Activated T-cell treated with anti-CD3 and anti-CD28 coated beads for 4 hours (primary cell): Measurements from ENCODE around the gene CDH13.

Experiments used
- DNase-seq: peaks from one replicate; pipeline ENCODE4 v3.0.0-alpha.2; 2020

Gene CDH13

GRCh38 chr16:83602761-83603722 lies 976.3 kb downstream of the CDH13 start:
- no peak for DNase-seq

- DNase-seq: no peak
Measured at GRCh38 chr16:83603723-83604570, 977.2 kb downstream of the CDH13 start.

DNA sequence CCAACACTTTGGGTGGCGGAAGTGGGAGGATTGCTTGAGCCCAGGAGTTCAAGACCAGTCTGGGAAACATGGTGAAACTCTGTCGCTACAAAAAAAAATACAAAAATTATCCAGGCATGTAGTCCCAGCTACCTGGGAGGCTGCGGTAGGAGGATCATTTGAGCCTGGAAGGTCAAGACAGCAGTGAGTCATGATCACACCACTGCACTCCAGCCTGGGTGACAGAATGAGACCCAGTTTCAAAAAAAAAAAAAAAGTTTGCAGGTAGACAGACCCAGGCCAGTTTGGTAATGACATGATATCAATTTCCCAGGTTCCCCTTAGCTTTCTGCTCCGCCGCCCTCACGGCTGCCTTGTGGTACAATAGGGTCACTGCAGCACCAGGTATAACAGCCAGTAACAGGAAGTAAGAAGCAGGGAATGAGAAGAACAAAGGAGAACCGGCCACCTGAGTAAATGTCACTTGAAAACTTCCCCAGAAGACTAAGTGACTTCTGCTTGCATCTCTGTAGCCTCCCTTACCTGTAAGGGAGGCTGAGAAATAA lies 979.8 kb downstream of the CDH13 start:
- no peak for DNase-seq

GRCh38 chr16:83609178-83609577 lies 982.4 kb downstream of the CDH13 start:
- no peak for DNase-seq

DNA sequence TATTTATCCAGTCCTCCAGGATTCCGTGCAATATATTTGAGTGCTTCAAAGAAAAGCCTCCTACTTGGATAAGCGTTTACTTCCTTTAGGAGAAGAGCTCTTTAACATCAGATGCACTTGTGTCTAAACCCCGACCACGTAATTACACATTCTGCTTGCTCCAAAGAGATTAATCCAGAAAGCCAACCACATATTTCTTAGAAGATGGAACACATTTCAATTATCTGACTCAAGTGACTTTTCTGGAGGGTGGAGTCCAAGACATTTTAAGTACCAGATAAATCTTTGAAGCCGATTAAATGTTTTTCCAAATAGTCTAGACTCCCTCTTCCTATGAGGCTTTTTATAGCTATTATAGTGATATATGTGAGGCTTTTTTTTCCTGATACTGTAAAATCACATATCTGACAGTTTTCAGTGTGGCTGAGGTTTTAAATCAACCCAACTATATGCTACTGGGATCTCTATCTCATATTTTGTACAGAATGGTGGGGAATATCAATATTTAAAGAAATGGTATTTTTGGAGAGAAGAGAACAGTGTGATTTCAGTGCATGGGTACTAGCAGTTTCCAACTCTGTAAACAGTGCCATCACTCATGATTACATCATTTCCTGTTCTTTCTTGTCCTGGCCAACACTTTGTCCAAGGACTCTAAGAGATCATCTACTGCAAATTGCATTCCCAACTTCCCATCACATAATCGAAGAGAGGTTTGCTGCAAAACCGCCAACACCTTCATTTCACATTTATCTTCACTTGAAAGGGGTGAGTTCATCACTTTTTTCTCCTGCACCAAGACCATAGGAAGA lies 988.6 kb downstream of the CDH13 start:
- DNase-seq: no peak

GRCh38 chr16:83615953-83616350 lies 989.2 kb downstream of the CDH13 start:
- no peak for DNase-seq

- DNase-seq: no peak
Measured at GRCh38 chr16:83619381-83620150, 992.8 kb downstream of the CDH13 start.

DNA sequence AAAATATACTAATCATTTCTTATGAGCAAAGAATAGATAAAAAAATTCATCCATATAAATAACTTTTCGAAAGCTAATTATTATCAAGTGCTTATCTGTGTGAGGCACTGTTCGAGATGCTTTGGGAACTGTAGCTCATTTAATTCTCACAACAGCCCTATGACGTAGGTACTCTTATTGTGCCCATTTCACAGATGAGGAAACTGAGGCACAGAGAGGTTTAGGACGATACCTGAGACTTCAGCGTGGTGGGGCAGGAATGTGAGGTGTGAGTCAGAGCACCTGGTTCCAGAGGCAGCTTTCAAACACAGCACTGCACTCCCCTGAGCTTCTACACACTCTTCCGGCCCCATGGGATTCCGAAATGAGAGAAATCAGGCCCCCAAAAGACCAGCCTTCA lies 995.2 kb downstream of the CDH13 start:
- DNase-seq: no peak

GRCh38 chr16:83623091-83623730 lies 996.4 kb downstream of the CDH13 start:
- no peak for DNase-seq

DNA sequence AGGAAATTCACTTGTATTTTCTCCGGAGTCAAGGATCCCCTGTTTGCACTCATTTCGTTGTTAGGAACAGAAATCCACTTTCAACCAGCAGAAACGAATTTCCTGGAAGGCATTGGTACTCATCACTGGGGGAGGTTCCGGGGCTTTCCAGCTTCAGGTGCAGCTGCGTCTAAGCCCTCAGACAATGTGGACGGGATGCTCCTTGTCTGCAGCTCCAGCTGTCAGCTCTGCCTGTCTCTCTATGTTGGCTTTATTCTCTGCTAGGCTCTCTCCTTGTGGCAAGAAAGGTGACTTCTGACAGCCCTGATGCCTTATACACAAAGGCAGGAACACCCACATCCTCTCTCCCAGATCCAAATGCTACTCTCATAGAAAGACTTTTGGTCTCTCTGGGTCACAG lies 997.1 kb downstream of the CDH13 start:
- DNase-seq: no peak

DNA sequence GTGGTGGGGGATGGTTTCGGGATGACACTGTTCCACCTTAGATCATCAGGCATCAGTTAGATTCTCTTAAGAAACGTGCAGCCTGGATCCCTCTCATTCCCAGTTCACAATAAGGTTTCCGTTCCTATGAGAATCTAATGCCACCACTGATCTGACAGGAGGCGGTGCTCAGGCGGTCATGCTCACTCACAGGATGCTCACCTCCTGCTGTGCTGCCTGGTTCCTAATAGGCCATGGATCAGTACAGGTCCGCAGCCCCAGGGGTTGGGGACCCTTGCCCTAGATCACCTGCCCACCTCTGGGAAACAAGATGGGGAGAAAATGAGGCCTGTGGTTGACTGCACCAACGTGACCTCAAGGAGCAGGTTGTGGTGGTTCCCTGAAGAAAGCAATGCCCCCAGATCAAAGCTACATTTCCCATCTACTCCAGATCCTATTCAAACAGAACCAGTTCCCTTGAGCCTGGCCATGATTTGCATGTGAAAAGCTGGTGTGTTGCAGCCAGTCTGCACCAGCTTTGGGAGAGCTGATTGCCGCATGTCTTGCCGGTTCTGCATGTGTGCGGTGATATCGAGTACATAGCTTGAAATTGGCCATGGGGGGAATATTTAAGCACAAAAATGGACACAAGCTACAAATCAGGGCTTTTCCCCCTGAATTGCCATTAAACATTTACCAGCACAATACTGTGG lies 997.8 kb downstream of the CDH13 start:
- no peak for DNase-seq

- no peak for DNase-seq
Measured at GRCh38 chr16:83626204-83626603, 999.4 kb downstream of the CDH13 start.

DNA sequence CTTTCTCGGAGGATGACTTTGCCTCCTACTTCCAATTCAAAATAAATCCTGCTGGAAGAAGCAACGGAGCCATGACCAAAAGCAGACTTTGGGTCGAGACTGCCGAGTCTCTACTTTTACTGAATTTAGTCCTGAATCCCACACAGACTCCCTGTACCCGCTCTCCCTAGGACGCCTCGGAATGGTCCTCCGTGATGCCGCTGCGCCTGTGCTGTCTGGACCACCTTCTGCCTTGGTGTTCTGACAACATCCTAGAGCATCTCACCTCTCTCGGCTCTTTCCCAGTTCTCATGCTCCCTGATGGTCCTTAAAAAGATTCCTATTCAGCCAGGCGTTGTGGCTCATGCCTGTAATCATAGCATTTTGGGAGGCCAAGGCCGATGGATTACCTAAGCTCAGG lies 999.9 kb downstream of the CDH13 start:
- no peak for DNase-seq

DNA sequence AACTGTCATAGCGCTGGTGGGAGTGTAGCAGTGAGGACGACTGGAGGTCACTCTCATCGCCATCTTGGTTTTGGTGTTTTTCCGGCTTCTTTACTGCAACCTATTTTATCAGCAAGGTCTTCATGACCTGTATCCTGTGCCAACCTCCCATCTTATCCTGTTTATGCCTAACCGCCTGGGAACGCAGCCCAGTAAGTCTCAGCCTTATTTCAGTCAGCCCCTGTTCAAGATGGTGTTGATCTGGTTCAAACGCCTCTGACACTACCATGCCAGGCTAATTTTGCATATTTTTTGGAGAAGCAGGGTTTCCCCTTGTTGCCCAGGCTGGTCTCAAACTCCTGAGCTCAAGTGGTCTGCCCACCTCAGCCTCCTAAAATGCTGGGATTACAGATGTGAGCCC lies 1001.2 kb downstream of the CDH13 start:
- DNase-seq: no peak

DNA sequence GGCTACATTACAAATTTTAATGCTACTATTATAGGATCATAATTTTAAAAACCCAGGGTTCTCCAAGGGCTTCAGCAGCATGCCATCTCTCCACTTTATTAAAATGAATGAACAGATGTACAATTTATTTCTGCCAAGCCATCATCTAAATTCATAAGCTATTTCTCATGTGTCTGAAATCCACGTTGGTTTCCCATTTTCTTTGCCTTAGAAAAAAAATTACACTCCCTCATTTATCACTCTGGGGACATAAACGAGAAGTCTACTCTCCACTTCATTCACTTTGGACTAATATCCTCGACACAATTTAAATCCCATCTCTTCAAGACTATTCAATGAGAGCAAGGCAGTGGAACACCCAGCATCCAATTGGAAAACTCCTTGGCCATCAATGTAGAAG lies 1002.7 kb downstream of the CDH13 start:
- no peak for DNase-seq

- DNase-seq: no peak
Measured at GRCh38 chr16:83629836-83630235, 1003.1 kb downstream of the CDH13 start.

DNA sequence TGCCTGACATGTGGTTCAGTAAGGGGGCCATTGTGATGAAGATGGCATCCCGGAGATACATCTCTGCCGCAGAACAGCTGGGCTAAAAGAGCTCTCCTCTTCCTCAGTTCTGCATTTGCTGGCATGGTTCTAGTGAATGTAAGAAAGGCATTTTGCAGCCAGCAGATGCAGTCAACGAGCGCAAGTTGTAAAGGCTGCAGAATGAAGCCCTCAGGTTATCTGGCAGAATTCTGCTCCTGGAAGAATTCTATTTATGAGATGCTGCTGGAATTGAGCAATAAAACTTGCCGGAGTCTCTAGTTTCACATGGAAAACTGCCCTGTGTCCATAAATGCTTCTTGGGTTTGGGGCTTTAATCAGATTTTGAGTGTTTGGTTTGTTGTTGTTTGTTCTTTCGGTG lies 1004.2 kb downstream of the CDH13 start:
- no peak for DNase-seq

DNA sequence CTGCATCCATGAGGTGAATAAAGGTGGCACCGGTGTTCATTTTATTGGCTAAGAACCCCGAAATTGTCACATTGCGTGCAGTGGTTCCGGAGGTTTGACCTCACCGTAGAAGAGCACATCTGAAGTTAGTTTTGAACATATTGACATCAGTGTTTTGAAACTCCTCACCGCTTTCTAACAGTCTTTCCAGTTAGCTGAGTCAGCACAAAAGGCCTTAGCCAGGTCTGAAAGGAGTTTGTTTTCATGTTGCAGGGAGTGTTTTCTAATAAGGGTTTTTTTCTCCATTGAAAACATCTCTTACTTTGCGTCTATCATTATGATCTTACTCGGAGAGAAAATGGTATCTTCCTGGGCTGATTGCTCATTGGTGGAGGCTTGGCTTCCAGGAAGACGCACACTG lies 1006.5 kb downstream of the CDH13 start:
- DNase-seq: no peak

DNA sequence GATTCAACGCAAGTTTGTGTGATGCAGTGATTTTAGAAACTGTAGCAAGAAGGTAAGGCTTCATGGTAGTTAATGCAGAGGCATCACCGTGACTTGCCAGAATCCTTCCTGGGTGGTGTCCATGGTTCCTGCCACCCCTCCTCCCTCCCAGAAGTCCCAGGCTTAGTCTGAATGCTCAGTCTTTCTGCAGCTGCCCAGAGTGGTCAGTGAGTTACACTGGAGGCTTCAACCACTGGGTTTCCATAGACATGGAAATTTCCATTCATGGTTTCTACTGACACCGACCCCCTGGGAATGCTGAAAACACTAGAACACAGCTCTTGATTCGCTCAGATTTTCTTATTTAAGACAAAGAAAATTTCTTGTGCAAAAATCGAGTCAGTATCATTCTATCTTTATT lies 1021.6 kb downstream of the CDH13 start:
- no peak for DNase-seq

DNA sequence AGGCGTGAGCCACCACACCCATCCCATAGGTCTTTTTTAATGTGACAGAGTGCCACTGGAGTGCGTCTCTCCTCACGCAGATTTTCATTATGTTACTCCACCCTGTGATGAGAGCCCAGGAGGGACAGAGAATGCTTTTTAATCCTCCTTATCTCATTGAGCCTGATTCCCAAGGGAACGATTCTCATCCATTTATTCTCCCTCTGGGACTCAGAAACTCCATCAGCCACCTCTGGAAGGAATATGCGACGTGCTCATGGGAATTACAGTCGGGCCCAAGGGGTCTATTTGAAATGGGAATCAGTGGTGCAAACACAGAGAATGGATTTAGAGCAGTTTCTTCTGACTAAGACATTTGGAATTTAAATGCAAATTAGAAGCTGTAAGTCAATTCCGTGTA lies 1025.1 kb downstream of the CDH13 start:
- no peak for DNase-seq

DNA sequence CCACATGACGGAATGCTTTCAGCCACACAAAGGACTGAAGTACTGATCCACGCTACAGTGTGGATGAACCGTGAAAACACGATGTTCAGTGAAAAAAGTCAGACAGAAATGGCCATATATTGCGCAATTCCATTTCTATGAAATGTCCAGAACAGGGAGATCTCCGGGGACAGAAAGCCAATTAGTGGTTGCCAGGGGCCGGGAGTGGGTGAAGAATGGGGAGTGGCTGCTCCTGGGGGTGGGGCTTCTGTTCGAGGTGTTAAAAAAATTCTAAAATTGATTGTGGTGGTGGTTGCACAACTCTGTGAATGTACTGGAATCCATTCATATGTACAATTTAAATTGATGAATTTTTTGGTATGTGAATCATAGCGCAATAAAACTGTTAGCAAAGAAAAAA lies 1026.2 kb downstream of the CDH13 start:
- DNase-seq: no peak
